Stimulated activated CD8-positive, alpha-beta memory T cell treated with anti-CD3 and anti-CD28 coated beads, Interleukin-12 subunit alpha, Interleukin-12 subunit beta, amount 100 ng/mL, for 24 hours (primary cell): ENCODE data around the gene RGS6.

Experiments
- DNase-seq: peaks from one replicate; pipeline ENCODE4 v3.0.0-alpha.2; 2020; ENCODE audit errors: extremely low read depth

Gene RGS6

GRCh38 chr14:72523424-72524294 is 591.4 kb downstream of the RGS6 start:
- DNase-seq, result no peak

GRCh38 chr14:72524295-72524629 is 592.0 kb downstream of the RGS6 start:
- DNase-seq, result no peak

GRCh38 chr14:72525087-72525915 is 593.1 kb downstream of the RGS6 start:
- DNase-seq, result no peak

DNA sequence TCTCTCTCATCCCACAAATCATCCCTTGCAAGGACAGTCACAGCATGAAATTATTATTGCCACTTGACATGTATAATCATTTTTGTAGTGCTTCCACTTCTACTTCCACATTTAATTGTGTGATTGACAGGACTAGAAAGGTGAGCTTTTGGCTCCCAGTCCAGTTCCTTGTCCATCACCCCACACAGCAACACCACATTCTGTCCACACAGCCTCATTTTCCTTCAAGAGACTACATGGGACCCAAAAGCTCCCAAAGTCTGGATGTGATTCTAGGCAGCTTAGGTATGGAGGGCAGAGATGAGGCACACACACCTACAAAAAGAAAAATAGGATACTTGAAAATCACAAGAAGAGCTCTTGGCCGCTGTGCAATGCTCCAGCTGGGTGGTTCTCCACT is 595.4 kb downstream of the RGS6 start:
- DNase-seq, result no peak

GRCh38 chr14:72528059-72528862 is 596.0 kb downstream of the RGS6 start:
- DNase-seq, result no peak

DNA sequence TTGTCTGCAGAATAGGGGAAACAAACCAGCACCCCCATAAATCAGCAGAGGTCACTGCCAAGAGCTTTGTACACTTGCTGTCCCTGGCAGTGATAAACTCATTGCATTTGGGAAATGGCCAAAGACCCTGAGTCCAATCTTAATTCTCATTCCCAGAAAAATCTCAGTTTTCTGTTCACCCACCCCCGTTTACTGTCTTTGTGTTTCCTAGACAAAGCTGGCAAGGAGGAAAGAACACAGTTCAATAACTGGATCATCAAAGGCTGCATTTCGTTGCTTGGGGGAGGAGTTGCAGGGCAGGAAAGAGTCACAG is 596.6 kb downstream of the RGS6 start:
- no peak for DNase-seq

- no peak for DNase-seq
Measured at GRCh38 chr14:72532686-72533454, 600.6 kb downstream of the RGS6 start.

DNA sequence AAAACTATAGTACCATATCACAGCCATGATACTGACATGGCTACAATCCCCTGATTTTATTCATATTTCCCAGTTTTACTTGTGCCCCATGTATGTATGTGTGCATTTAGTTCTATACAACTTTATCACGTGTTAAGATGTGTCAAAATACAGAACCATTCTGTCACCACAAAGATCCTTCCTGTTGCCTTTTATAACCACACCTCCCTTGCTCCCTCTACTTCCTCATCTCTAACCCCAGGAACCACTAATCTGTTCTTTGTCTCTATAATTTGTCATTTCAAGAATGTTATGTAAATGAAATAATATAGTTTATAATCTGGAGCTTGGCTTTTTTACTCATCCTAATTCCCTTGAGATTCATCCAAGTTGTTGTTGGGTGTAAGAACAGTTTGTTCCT is 603.3 kb downstream of the RGS6 start:
- DNase-seq, result no peak

- no peak for DNase-seq
Measured at GRCh38 chr14:72538387-72538786, 606.2 kb downstream of the RGS6 start.

GRCh38 chr14:72539661-72540315 is 607.6 kb downstream of the RGS6 start:
- no peak for DNase-seq

GRCh38 chr14:72540836-72541235 is 608.6 kb downstream of the RGS6 start:
- DNase-seq, result no peak

- no peak for DNase-seq
Measured at GRCh38 chr14:72541546-72541945, 609.3 kb downstream of the RGS6 start.

GRCh38 chr14:72543341-72543740 is 611.1 kb downstream of the RGS6 start:
- DNase-seq, result no peak

- DNase-seq, result no peak
Measured at GRCh38 chr14:72544615-72545387, 612.6 kb downstream of the RGS6 start.

- no peak for DNase-seq
Measured at GRCh38 chr14:72545411-72546311, 613.4 kb downstream of the RGS6 start.

DNA sequence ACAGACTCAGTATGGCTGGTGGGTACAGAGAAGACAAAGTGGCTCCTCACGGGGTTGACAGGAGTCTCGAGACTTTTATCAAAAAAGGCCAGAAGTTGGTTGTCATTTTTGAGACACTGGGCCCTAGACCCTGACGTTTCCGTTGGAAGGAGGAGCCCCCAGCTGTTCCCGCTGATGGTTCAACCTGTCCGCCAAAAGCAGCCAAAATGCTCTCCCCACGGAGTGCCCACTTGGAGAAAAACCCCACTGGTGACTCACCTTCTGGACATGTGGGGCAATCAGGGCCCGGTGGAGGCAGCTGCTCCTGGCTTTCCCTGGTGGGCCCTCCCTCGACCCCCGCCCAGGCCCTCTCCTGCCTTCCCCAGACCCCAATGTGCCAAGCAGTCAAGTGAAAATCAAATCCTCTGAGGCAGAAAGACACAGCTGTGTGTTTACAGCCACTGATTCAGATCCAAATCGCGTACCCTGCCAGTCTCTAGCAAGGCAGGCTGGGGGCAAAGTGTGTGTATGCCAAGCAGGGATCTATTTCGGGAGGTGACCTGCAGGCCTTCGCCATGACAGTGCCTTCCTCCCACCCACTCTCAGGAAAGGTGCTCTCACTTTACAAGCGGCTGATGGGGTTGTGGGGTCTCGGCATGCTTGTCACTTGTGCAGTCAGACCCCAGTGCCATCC is 614.3 kb downstream of the RGS6 start:
- no peak for DNase-seq

DNA sequence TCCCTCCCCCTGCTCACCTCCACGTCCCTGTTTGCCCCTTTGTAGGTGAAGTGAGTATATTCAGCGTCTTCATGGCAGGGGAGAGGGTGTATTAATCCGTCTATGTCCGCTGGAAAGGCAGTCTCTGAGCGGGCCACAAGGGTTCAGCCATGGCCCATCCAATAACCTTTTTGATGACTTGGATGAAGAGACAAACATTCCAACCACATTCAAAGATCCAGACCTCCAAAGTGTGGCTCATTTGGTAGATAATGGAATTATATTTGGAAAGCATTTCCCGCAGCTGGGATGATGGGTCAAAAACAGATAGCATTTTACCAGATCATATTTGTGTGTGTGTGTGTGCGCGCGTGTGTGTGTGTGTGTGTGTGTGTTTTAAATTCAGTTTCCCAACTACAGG is 615.8 kb downstream of the RGS6 start:
- DNase-seq, result no peak

- no peak for DNase-seq
Measured at GRCh38 chr14:72549026-72549425, 616.8 kb downstream of the RGS6 start.

GRCh38 chr14:72549854-72550253 is 617.6 kb downstream of the RGS6 start:
- no peak for DNase-seq
